Activated T-cell treated with anti-CD3 and anti-CD28 coated beads, Interleukin-2, amount 50 U/mL, for 4 hours (primary cell): ENCODE results near the gene TYRP1. TPM values are rescaled to one million over a fixed set of nuclear protein-coding genes. Genes with fewer than 3 reads are reported as not detected.

Experiments used
- ATAC-seq, 2 donors: fragments of 200-7000 bp; cut with Tn5 transposase; one replicate each; pipeline ENCODE4 v1.10.0; 2021
- DNase-seq: peaks from one replicate; pipeline ENCODE4 v3.0.0-alpha.2; 2020
- H3K27me3 Mint-ChIP-seq: one replicate; pipeline ENCODE4 v1.8.0; 2021; ENCODE audit warnings: low read depth, mixed read lengths
- H3K36me3 Mint-ChIP-seq: one replicate; pipeline ENCODE4 v1.8.0; 2022; ENCODE audit warnings: mixed read lengths; ENCODE audit not compliant: insufficient read depth
- H3K4me1 Mint-ChIP-seq: one replicate; pipeline ENCODE4 v1.8.0; 2021; ENCODE audit warnings: low read depth, mixed read lengths
- H3K4me3 Mint-ChIP-seq: one replicate; pipeline ENCODE4 v1.8.0; 2021; ENCODE audit warnings: mild to moderate bottlenecking, moderate library complexity, mixed read lengths
- H3K9me3 Mint-ChIP-seq: one replicate; pipeline ENCODE4 v1.8.0; 2021; ENCODE audit warnings: mixed read lengths
- total RNA-seq, 3 donors: library from RNA; stranded (reverse); gene quantifications; one replicate each; pipeline ENCODE4 v1.2.1, GENCODE V29; 2021

The TYRP1 gene
- total RNA-seq, 3 donors from 2014 or later, result not detected

- Mint-ChIP-seq H3K27me3 (no peaks in the 10 kb centered on the region), H3K4me1 (no peaks in the 10 kb centered on the region), H3K36me3 (no peaks in the 10 kb centered on the region), H3K4me3 (no peak overlapping the region), H3K9me3 (peaks cover 39% of the 10 kb centered on the region)
- ATAC-seq (no peak), DNase-seq (no peak)
Observed at GRCh38 chr9:12730927-12731326, 37.7 kb downstream of the TYRP1 start.

DNA sequence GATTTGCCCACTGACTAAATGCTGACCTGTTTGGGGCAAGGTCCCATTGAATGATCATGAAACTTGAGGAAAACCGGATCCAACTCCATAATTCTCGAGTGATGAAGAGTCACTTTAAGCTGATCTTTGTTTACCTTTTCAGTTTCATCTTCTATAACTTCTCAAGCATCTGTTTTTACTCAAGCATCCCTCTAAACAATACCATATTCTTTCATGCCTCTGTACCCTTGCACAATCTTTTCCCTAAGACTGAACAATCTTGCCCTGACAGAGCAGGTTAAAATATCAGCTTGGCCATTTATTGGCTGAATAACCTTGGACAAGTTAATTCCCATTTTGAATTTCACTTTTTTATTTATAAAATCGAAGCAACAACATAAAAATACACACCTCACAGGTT lies 39.8 kb downstream of the TYRP1 start:
- no peaks in the 10 kb centered on the region for H3K4me1 Mint-ChIP-seq

GRCh38 chr9:12735665-12736064 lies 42.5 kb downstream of the TYRP1 start:
- Mint-ChIP-seq H3K4me3 (no peak overlapping the region), H3K36me3 (no peaks in the 10 kb centered on the region), H3K4me1 (no peaks in the 10 kb centered on the region), H3K9me3 (peaks cover 27% of the 10 kb centered on the region), H3K27me3 (no peaks in the 10 kb centered on the region)
- no peak for DNase-seq
- no peak for ATAC-seq

More for the DNA sequence above, 39.8 kb downstream of the TYRP1 start:
- no peak for ATAC-seq
- H3K36me3 Mint-ChIP-seq, result no peaks in the 10 kb centered on the region
- no peaks in the 10 kb centered on the region for H3K27me3 Mint-ChIP-seq
- no peak overlapping the region for H3K4me3 Mint-ChIP-seq
- no peak for DNase-seq
- peaks cover 34% of the 10 kb centered on the region for H3K9me3 Mint-ChIP-seq

DNA sequence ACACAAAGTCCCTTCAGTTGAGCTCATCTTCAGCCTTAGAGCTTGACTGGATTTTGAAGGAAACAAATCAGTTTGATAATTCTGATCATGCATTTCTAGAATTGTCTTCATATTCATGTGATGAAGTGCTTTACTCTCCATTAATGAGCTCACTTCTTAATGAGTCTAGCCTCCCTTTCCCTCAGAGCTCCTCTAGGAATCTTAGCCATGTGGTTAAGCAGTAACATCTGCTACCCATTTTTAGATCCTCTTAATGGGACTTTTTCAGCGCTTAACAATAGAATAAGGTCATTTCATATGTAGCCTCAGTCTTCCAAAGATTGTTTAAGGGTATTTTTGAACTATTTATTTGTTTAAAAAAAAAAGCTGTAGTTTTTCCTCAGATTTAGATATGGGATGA lies 44.7 kb downstream of the TYRP1 start:
- DNase-seq (no peak), ATAC-seq (no peak)
- H3K27me3 Mint-ChIP-seq, result no peaks in the 10 kb centered on the region
- H3K4me1 Mint-ChIP-seq, result no peaks in the 10 kb centered on the region
- no peak overlapping the region for H3K4me3 Mint-ChIP-seq
- peaks cover 20% of the 10 kb centered on the region for H3K9me3 Mint-ChIP-seq
- no peaks in the 10 kb centered on the region for H3K36me3 Mint-ChIP-seq

DNA sequence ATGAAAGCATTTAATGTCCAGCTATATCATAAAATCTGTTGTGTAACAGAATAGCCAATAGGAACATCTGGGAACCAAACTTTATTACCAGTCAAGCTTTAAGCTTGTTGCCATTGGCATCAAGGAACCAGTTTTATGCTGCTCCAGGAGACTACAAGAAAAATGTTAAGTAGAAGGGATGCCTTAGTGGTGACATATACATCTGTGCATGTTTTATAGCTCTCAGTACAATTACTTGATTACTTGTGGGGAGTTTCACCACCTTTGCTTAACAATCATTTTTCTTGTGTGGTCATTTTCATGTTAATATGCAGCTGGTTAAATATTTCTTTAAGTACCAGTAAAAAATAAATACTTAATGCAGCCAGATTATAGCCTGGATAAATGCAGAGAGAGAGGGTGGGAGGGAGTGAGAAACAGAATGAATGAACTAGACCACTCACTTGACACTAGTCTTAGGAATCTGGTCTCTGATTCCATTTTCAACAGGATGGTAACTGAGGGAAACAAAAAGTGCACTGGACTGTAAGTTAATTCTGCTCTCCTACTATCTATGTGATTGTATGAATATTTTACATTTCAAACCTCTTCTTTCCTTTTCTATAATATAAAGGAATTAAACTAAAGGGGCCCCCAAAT lies 45.9 kb downstream of the TYRP1 start:
- no peak for DNase-seq
- ATAC-seq, result no peak
- peaks cover 14% of the 10 kb centered on the region for H3K9me3 Mint-ChIP-seq
- H3K36me3 Mint-ChIP-seq, result no peaks in the 10 kb centered on the region
- no peaks in the 10 kb centered on the region for H3K27me3 Mint-ChIP-seq
- no peak overlapping the region for H3K4me3 Mint-ChIP-seq
- no peaks in the 10 kb centered on the region for H3K4me1 Mint-ChIP-seq

GRCh38 chr9:12740845-12741244 lies 47.7 kb downstream of the TYRP1 start:
- Mint-ChIP-seq H3K27me3 (no peaks in the 10 kb centered on the region), H3K4me3 (no peak overlapping the region), H3K9me3 (peaks cover 8% of the 10 kb centered on the region), H3K4me1 (no peaks in the 10 kb centered on the region), H3K36me3 (no peaks in the 10 kb centered on the region)
- ATAC-seq (no peak), DNase-seq (no peak)

DNA sequence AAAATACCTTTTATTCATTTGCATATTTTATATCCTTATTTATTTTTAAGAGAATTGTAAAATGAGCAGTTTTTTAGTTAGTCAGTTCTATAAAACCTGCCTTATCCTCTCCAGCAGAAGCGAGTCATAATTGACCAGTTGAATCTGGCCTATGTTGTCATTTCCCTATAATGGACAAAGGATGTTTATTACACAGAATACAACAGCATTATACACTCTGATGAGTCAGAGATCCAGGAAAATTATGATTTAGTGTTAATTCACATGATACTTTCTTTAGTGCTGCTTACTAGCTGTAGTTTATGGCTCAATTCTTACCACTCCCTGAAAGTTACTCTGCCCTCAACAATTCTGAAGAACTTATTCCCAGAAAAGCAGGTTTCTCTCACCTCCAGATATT lies 54.8 kb downstream of the TYRP1 start:
- Mint-ChIP-seq H3K27me3 (no peaks in the 10 kb centered on the region), H3K9me3 (peaks cover 23% of the 10 kb centered on the region), H3K4me1 (no peaks in the 10 kb centered on the region), H3K36me3 (no peaks in the 10 kb centered on the region), H3K4me3 (no peak overlapping the region)
- DNase-seq (no peak), ATAC-seq (no peak)

- DNase-seq (no peak), ATAC-seq (no peak)
- no peaks in the 10 kb centered on the region for H3K36me3 Mint-ChIP-seq
- H3K4me1 Mint-ChIP-seq, result no peaks in the 10 kb centered on the region
- H3K9me3 Mint-ChIP-seq, result peaks cover 26% of the 10 kb centered on the region
- no peaks in the 10 kb centered on the region for H3K27me3 Mint-ChIP-seq
- no peak overlapping the region for H3K4me3 Mint-ChIP-seq
Observed at GRCh38 chr9:12748954-12749353, 55.8 kb downstream of the TYRP1 start.

- Mint-ChIP-seq H3K4me3 (no peak overlapping the region), H3K36me3 (no peaks in the 10 kb centered on the region), H3K27me3 (no peaks in the 10 kb centered on the region), H3K4me1 (no peaks in the 10 kb centered on the region), H3K9me3 (peaks cover 6% of the 10 kb centered on the region)
- DNase-seq (no peak), ATAC-seq (no peak)
Observed at GRCh38 chr9:12753931-12754330, 60.7 kb downstream of the TYRP1 start.

DNA sequence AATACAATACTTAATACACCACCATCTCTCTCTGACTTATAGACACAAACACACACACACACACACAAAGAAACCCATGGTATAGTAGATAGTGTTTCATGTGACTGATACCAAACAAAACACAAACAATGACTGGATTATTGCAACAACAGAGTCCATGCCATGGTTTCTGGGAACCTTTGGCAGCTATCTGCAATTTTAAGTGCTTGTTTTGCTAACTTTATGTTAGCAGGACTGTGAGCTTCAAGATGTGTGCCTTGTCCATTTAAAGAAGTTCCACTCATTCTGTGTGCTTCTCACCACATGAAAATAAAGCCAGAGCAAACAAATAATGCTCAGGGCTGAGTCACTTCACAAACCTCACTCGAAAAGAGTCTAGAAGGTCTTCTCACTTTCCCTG lies 66.6 kb downstream of the TYRP1 start:
- Mint-ChIP-seq H3K4me1 (no peaks in the 10 kb centered on the region), H3K4me3 (no peak overlapping the region), H3K9me3 (peaks cover 7% of the 10 kb centered on the region), H3K27me3 (no peaks in the 10 kb centered on the region), H3K36me3 (no peaks in the 10 kb centered on the region)
- DNase-seq (no peak), ATAC-seq (no peak)

Other genes starting within 250 kb of the TYRP1 start
- gene LURAP1L, start 81.6 kb downstream of the TYRP1 start, total RNA-seq, result not detected